Esophagus squamous epithelium (tissue), 5 donors: ENCODE results near the gene PRR15L. TPM values are rescaled to one million over a fixed set of nuclear protein-coding genes. Genes with fewer than 3 reads are reported as not detected.

ENCODE experiments used
- DNase-seq: peaks from one replicate; lab custom pipeline; 2025; lab: John Stamatoyannopoulos, UW
- H3K27ac ChIP-seq, 4 donors: fragments of 200-600 bp; sonication (generic); one replicate each; pipeline ENCODE4 v1.5.1; 2016 to 2019; ENCODE audit warnings: mild to moderate bottlenecking in 1 of 4
- H3K27me3 ChIP-seq, 4 donors: fragments of 200-600 bp; sonication (generic); 1 replicate in 3 of 4; 2 replicates in 1 of 4; pipeline versions ENCODE4 v1.5.1 to v1.6.0; 2017 to 2021; ENCODE audit warnings: antibody characterized with exemption in 1 of 4
- H3K36me3 ChIP-seq, 3 donors: fragments of 200-600 bp; sonication (generic); one replicate each; pipeline ENCODE4 v1.5.1; 2016 to 2019
- H3K4me1 ChIP-seq, 3 donors: fragments of 200-600 bp; sonication (generic); one replicate each; pipeline ENCODE4 v1.5.1; 2017 to 2019
- H3K4me3 ChIP-seq, 4 donors: fragments of 200-600 bp; sonication (generic); 1 replicate in 3 of 4; 2 replicates in 1 of 4; pipeline ENCODE4 v1.5.1; 2016 to 2019; ENCODE audit warnings: mild to moderate bottlenecking in 2 of 4, moderate library complexity in 1 of 4
- H3K9me3 ChIP-seq, 3 donors: fragments of 200-600 bp; sonication (generic); one replicate each; pipeline ENCODE4 v1.5.1; 2016 to 2019
- POLR2A ChIP-seq, 4 donors: fragments of 450-650 bp; IDR thresholded peaks; one replicate each; pipeline ENCODE4 v1.6.1; 2017; ENCODE audit warnings: antibody characterized with exemption in 4 of 4, mild to moderate bottlenecking in 4 of 4, moderate library complexity in 3 of 4
- WGBS, 2 donors: methylation state at CpG; one replicate each; pipeline ENCODE4 v1.1.5; 2018; 5-methylcytosine and 5-hydroxymethylcytosine counted together
- intact Hi-C: fragments of 100-400 bp; cut with DNase I; formaldehyde crosslinking; loops from one replicate; pipeline ENCODE4 v1.15.0; 2022
- total RNA-seq, 4 donors: library from RNA; depleted of rRNA; stranded (reverse); fragments of >200 nt; gene quantifications; one replicate each; pipeline ENCODE4 v1.1.0, GENCODE V29; 2016
- TF ChIP-seq, protein P1 (sequence below), 6 experiments: fragments of 450-650 bp in 4 of 6; fragments of 200-600 bp in 2 of 6; sonication (generic) in 2 of 6; IDR thresholded peaks; one replicate each; pipeline ENCODE4 v1.5.1; 2016 to 2019; ENCODE audit warnings: antibody characterized with exemption in 6 of 6, mild to moderate bottlenecking in 4 of 6, moderate library complexity in 4 of 6
- donor health status: DM: yes; HTN: yes; CAD: no.

Gene PRR15L
- total RNA-seq, 4 donors from 2014 or later = 3.3 to 12.5 (median 7.1) TPM

DNA sequence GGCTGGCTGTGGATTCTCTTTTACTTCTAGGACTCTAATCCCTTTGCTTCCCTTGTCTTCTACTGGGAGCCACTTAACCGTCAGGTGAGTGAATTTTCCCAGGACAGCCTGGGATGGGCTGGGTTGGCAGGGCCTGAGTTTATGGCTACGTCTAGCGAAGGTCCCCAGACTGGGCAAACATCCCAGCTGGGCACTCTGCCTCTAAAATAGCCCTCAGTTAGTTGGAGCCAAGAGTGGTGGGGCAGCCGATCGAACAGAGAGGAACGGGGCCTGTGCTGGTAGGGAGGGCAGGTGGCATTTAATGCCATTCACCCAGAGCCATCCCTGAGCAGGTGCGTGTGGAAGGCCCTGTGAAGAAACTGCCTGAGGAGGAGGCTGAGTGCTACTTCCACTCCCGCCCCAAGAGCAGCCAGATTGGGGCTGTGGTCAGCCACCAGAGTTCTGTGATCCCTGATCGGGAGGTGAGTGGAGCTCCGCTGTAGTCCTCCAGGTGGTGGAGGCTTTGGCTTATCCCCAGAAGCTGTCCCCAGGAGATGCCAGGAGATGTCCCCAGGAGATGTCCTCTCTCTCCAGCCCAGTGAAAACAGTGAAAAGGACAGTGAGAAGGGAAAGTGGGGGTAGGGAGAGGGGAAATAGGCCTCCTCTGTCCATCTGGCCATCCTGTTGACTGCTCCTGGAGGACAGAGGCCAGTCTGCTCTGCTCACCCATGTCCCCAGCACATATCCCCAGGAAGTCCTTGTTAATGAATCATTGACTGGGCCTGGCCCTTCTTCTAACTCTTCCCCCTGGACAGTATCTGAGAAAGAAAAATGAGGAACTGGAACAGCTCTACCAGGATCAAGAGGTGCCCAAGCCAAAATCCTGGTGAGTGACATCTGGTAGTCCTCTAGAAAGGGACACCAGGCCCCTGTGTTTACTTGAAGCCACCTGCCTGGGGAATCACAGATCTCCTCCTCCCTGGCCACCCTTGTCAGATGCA lies 11.9 kb downstream of the PRR15L start:
- DNase-seq = no peak
- WGBS, 2 donors = 86 to 93% methylated on average over 4 to 6 of the region's 10 CpGs
- Histone ChIP-seq H3K4me1 (peaks cover 24 to 92% (median 32%) of the 10 kb centered on the region in 3 donors), H3K36me3 (peaks cover 0 to 40% (median 11%) of the 10 kb centered on the region in 3 donors), H3K27ac (peak overlapping the region in 3 of 4 donors; percentile 27 to 59 (median 28)), H3K4me3 (no peak overlapping the region), H3K9me3 (no peaks in the 10 kb centered on the region), H3K27me3 (no peaks in the 10 kb centered on the region)
- intact Hi-C loops = no loop called here
- no peak for TF ChIP-seq POLR2A (IDR thresholded peaks at IDR 0.05)
- TF ChIP-seq, protein P1, sequence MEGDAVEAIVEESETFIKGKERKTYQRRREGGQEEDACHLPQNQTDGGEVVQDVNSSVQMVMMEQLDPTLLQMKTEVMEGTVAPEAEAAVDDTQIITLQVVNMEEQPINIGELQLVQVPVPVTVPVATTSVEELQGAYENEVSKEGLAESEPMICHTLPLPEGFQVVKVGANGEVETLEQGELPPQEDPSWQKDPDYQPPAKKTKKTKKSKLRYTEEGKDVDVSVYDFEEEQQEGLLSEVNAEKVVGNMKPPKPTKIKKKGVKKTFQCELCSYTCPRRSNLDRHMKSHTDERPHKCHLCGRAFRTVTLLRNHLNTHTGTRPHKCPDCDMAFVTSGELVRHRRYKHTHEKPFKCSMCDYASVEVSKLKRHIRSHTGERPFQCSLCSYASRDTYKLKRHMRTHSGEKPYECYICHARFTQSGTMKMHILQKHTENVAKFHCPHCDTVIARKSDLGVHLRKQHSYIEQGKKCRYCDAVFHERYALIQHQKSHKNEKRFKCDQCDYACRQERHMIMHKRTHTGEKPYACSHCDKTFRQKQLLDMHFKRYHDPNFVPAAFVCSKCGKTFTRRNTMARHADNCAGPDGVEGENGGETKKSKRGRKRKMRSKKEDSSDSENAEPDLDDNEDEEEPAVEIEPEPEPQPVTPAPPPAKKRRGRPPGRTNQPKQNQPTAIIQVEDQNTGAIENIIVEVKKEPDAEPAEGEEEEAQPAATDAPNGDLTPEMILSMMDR (IDR thresholded peaks at IDR 0.05) = no peak

DNA sequence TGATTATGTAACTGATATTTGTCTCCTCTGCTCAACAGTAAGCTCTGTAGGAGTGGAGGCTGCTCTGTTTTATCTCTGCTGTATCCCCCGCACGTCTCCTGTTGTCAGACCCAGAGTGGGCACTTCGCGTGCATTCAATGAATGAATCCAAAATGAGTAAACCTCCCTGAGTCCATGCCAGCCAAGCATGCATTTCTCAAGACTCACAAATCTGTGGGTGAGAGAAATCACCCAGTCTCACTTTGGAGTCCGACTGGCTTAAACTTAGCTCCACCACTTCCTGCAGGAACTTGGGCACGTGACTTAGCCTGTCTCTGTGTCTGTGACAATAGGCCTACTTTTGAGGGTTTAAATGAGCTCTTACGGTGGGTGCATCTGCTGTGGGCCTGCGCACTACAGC lies 12.6 kb downstream of the PRR15L start:
- H3K27me3 ChIP-seq = no peaks in the 10 kb centered on the region
- H3K4me3 ChIP-seq = no peak overlapping the region
- no peak for DNase-seq
- peaks cover 32 to 92% (median 35%) of the 10 kb centered on the region in 3 donors for H3K4me1 ChIP-seq
- no peak for TF ChIP-seq POLR2A (IDR thresholded peaks at IDR 0.05)
- TF ChIP-seq, protein P1 (IDR thresholded peaks at IDR 0.05) = no peak
- H3K36me3 ChIP-seq = peaks cover 0 to 33% (median 11%) of the 10 kb centered on the region in 3 donors
- no peaks in the 10 kb centered on the region for H3K9me3 ChIP-seq
- intact Hi-C loops = no loop called here
- WGBS, 2 donors = 68 to 87% methylated on average over 6 to 8 of the region's 8 CpGs
- no peak overlapping the region for H3K27ac ChIP-seq

DNA sequence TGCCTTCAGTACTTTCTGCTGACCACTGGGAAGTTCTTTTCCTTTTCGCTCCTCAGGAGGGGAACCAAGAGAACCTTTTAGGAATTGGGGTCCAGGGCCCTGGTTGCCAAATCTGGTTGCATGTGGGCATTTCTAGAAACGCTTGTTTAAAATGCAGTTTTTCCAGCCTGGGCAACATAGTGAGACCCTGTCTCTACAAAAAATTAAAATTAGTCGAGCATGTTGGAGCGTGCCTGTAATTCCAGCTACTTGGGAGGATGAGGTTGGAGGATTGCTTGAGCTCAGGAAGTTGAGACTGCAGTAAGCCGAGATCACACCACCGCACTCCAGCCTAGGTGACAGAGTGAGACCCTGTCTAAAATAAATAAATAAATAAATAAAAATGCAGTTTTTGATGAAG lies 15.1 kb downstream of the PRR15L start:
- WGBS, 2 donors = 61 to 68% methylated on average over 6 of the region's 6 CpGs
- no peak for TF ChIP-seq POLR2A (IDR thresholded peaks at IDR 0.05)
- TF ChIP-seq, protein P1 (IDR thresholded peaks at IDR 0.05) = no peak
- H3K27ac ChIP-seq = peak overlapping the region in 2 of 4 donors; percentile 91
- H3K27me3 ChIP-seq = no peaks in the 10 kb centered on the region
- no peak for DNase-seq
- H3K9me3 ChIP-seq = no peaks in the 10 kb centered on the region
- intact Hi-C loops = loop anchor here (5.0 kb wide), 1 partner anchor 45 kb away; the partner anchor contains the start of gene SP2
- H3K4me3 ChIP-seq = peak overlapping the region in 3 of 4 donors; percentile 79 to 97 (median 93)
- H3K4me1 ChIP-seq = peaks cover 15 to 69% (median 19%) of the 10 kb centered on the region in 3 donors
- H3K36me3 ChIP-seq = peaks cover 0 to 33% (median 11%) of the 10 kb centered on the region in 3 donors

DNA sequence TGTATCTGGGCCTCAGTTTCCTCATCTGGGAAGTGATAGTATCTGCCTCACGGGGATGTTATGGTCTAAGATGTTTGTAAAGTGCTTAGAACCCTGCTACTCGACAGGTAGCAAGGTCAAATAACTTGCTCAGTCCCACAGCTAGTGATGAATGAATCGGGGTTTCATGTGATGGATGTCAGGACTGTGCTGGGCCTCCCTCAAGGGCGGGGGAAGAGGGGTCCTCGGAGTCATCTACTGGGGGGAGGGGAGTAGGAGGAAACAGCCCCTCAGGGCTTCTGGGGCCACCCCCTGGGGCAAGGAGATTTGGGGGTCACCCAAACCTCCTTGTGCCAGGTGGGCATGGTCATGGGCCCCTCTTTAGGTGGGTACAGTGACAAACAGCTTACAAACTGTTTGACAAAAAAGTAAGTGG lies 15.6 kb downstream of the PRR15L start:
- no peaks in the 10 kb centered on the region for H3K27me3 ChIP-seq
- H3K4me3 ChIP-seq = peak overlapping the region; percentile 68 to 97 (median 86)
- H3K27ac ChIP-seq = peak overlapping the region; percentile 83 to 91 (median 89)
- DNase-seq = no peak
- intact Hi-C loops = loop anchor here (5.0 kb wide), 1 partner anchor 45 kb away; the partner anchor contains the start of gene SP2
- no peaks in the 10 kb centered on the region for H3K9me3 ChIP-seq
- peaks cover 15 to 64% (median 19%) of the 10 kb centered on the region in 3 donors for H3K4me1 ChIP-seq
- TF ChIP-seq POLR2A (IDR thresholded peaks at IDR 0.05) = no peak
- TF ChIP-seq, protein P1 (IDR thresholded peaks at IDR 0.05) = no peak
- 0 to 4% methylated on average over 5 of the region's 5 CpGs for WGBS, 2 donors
- peaks cover 0 to 33% (median 11%) of the 10 kb centered on the region in 3 donors for H3K36me3 ChIP-seq
